Activated CD4-positive, alpha-beta T cell treated with anti-CD3 and anti-CD28 coated beads for 24 hours (primary cell): Measurements from ENCODE around the gene DOCK3.

Experiments
- DNase-seq, 2 donors: peaks; one replicate each; pipeline ENCODE4 v3.0.0-alpha.2; 2020; ENCODE audit warnings: low read depth in 2 of 2

DOCK3 gene, protein sequence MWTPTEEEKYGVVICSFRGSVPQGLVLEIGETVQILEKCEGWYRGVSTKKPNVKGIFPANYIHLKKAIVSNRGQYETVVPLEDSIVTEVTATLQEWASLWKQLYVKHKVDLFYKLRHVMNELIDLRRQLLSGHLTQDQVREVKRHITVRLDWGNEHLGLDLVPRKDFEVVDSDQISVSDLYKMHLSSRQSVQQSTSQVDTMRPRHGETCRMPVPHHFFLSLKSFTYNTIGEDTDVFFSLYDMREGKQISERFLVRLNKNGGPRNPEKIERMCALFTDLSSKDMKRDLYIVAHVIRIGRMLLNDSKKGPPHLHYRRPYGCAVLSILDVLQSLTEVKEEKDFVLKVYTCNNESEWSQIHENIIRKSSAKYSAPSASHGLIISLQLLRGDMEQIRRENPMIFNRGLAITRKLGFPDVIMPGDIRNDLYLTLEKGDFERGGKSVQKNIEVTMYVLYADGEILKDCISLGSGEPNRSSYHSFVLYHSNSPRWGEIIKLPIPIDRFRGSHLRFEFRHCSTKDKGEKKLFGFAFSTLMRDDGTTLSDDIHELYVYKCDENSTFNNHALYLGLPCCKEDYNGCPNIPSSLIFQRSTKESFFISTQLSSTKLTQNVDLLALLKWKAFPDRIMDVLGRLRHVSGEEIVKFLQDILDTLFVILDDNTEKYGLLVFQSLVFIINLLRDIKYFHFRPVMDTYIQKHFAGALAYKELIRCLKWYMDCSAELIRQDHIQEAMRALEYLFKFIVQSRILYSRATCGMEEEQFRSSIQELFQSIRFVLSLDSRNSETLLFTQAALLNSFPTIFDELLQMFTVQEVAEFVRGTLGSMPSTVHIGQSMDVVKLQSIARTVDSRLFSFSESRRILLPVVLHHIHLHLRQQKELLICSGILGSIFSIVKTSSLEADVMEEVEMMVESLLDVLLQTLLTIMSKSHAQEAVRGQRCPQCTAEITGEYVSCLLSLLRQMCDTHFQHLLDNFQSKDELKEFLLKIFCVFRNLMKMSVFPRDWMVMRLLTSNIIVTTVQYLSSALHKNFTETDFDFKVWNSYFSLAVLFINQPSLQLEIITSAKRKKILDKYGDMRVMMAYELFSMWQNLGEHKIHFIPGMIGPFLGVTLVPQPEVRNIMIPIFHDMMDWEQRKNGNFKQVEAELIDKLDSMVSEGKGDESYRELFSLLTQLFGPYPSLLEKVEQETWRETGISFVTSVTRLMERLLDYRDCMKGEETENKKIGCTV (N-terminal part only)

DNA sequence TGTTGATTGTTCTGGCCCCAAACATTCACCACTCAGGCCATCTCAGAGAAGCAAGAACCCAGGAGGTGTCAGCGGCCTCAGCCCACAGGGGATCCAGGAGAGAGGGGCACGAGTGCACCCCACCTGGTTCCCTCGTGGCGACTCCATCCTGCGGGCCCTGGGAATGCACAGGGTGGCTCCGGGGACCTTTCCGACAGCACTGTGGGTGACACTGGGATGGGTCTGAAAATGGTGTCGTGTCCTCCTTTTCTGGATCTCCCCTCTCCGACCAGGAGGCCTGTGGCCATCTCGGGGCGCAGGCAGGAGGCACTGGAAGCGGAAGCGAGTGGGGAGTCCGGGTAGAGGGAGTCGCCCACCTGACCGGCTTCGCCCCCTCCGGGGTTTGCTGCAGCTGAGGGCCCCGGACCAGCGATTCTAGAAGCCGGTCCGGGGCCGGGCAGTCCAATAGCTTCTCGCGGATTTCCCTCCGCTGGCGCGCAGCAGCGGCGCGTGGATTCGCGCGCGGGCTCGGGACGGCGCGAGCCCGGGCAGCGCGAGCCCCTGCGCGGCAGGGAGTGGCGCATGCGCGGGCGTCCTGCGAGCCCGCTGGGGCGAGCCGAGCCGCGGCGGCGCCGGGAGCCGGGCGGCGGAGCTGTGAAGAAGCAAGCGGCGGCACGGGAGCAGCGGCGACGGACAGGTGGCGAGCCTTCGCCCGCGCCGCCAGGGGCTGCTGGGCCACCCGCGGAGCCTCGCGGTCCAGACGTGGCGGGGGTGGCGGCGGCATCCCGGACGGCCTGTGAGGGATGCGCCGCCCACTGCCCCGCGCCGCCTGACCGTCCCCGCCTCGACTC lies at the start of gene DOCK3:
Gene DOCK3, plus strand, starts transcription at position 579 of the 830 bp plus-strand sequence. CDS start 337 bp downstream, outside the sequence.
- peak in 1 of 2 donors; percentile 32 for DNase-seq

GRCh38 chr3:50625231-50626182 lies 49.2 kb upstream of the DOCK3 start:
- no peak for DNase-seq

GRCh38 chr3:50626401-50626800 lies 48.3 kb upstream of the DOCK3 start:
- DNase-seq = no peak

DNA sequence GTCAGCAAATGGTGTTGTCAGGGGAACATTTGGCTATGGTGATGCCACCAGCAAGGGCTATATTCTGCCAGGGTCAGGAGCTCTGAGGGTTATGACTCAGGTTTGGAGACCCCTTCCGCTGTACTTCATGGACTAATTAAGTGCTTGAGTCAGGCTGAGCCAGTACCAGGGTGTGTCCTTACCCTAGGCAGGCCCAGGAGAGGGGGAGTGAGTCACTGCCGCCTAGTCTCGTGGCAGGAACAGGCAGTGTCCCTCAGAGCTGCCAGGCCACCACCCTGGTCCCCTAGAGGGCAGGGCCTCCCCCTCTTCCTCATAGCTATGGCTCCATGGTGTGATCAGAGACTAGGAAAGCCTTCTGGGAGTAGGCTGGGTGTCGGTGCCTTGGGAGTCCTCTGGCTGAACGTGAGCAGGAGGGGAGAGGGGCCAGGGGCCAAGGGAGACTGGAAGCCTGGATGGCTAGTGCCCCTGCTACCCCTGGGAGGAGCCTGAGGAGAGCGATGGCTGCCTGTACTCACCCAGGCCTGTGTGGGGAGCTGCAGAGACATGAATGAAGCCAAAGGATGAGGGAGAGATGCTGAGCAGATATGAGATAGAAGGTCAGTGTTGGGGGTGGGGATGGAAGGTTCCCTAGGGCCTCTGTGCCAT lies 47.2 kb upstream of the DOCK3 start:
- DNase-seq = no peak

DNA sequence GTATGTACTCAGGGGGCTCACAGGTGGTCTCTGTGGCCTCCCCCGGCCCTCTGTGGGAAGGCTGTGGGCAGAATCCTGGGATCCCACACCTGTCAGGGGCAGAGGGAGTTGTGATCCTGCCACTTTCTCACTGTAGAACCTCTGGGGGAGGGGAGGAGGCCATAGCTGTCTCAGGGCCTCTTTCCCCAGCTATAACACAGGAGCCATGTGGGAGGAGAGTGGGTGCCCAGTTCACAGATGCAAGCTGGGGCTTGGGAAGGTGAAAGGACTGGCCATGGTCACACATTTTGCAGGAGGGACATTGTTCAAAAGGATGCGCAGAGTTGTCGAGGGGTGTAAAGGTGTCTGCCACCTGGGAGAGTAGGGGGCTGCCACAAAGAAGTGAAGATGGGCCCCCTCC lies 46.1 kb upstream of the DOCK3 start:
- no peak for DNase-seq

- no peak for DNase-seq
These were observed 44.3 kb upstream of the DOCK3 start for GRCh38 chr3:50630394-50630793.

DNA sequence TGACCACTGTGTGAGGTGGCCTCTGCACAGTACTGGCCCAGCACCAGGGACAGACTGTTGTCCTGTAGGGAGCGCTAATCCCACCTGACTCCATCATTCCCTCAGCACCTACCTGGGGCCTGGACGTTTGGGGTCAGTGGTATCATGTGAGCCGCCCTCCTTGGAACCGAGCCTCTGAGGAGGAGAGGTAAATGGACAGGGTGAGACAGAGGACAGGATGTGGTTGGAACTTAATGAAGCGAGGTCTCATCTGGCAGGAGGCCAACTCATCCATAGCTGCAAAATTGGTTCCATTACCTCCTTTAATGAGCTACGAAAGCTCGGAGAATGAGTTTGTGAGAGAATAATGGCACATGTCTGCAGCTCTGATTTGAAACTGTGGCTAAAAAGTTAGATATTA lies 43.9 kb upstream of the DOCK3 start:
- no peak for DNase-seq

GRCh38 chr3:50632450-50632849 lies 42.3 kb upstream of the DOCK3 start:
- DNase-seq = no peak

GRCh38 chr3:50633230-50633790 lies 41.4 kb upstream of the DOCK3 start:
- no peak for DNase-seq

DNA sequence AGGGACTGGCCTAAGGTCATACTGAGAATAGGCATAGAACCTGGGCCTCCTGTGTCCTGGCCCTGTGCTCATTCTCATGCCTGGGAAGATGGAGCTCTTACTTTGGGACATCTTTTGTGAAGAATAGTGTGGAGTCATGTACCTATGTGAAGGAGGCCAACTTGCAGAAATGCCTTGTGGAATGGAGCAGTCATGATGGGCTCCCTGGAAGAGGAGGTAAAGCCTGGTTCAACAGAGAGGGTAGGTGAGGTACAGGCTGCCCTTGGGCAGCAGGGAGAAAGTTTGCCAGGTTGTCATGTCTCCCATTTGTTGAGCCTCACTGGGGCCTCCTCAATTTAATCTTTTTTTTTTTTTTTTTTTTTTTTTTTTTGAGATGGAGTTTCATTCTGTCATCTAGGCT lies 39.7 kb upstream of the DOCK3 start:
- no peak for DNase-seq

GRCh38 chr3:50637011-50637410 lies 37.7 kb upstream of the DOCK3 start:
- DNase-seq = no peak

DNA sequence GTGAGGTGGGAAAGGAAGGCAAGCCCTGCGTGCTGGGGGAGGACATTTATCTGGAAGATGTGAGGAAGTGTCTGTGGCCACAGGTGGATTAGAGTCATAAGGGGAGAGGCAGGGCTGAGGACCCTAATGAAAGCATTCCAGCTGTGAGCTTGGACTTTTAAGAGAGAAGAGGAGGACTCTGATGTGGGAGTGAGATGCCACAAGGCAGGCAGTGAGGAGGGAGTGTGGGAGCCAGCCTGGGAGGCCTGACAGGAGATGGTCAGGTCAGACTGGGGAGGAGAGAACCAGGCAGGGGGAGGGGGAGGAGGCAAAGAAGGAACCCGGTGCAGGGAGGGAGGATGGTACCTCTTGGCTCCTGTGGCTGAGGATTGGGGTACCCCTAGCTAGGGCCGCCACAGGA lies 36.8 kb upstream of the DOCK3 start:
- DNase-seq = no peak

GRCh38 chr3:50639055-50639494 lies 35.7 kb upstream of the DOCK3 start:
- no peak for DNase-seq

- no peak for DNase-seq
These were observed 32.3 kb upstream of the DOCK3 start for GRCh38 chr3:50642382-50642781.

- no peak for DNase-seq
These were observed 30.2 kb upstream of the DOCK3 start for GRCh38 chr3:50644561-50644960.

- no peak for DNase-seq
These were observed 29.3 kb upstream of the DOCK3 start for GRCh38 chr3:50645378-50645777.

- DNase-seq = no peak
These were observed 26.4 kb upstream of the DOCK3 start for GRCh38 chr3:50648313-50648712.

DNA sequence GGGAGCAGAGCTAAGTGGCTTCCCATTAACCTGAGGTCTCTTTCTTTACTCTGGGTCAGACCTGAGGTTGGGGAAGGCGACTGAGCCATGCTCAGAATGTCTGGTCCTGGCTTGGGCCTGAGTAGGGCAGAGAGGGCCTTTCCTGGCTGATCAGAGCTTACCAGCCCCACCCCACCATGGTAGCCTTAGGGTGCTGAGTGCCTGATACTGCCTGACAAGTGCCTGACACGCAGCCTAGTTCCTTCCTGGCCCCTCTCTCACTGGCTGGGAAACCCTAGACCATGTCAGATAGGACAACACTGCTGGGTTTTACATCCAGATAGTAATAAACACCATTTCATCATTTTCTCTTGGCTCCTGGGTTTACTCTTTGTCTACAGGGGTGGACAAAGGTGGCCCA lies 25.8 kb upstream of the DOCK3 start:
- DNase-seq = no peak

- DNase-seq = no peak
These were observed 25.2 kb upstream of the DOCK3 start for GRCh38 chr3:50649451-50649931.
